Thymus (tissue), 14 donors: ENCODE data around the gene ENPP5. TPM values are rescaled to one million over a fixed set of nuclear protein-coding genes. Genes with fewer than 3 reads are reported as not detected.
A peak's percentile ranks its signal among the peaks of the same experiment; 100 is the strongest.

ENCODE experiments used
- DNase-seq, 9 donors: peaks; one replicate each; pipeline ENCODE4 v3.0.0-alpha.2; 2013; ENCODE audit warnings: low spot score in 9 of 9, low read depth in 6 of 9, missing footprints in 1 of 9
- H3K27ac ChIP-seq, 2 donors: one replicate each; pipeline ENCODE4 v1.5.1; 2013; ENCODE audit warnings: control low read depth in 1 of 2, low read depth in 1 of 2, low read length in 1 of 2, mild to moderate bottlenecking in 1 of 2, moderate library complexity in 1 of 2
- H3K27me3 ChIP-seq, 2 donors: one replicate each; pipeline ENCODE4 v1.5.1; 2013; ENCODE audit warnings: low read length in 1 of 2; ENCODE audit not compliant: control insufficient read depth in 2 of 2, insufficient read depth in 1 of 2
- H3K36me3 ChIP-seq, 2 donors: one replicate each; pipeline ENCODE4 v1.5.1; 2013; ENCODE audit warnings: low read length in 1 of 2, mild to moderate bottlenecking in 1 of 2, moderate library complexity in 1 of 2; ENCODE audit not compliant: control insufficient read depth in 2 of 2, insufficient read depth in 2 of 2
- H3K4me1 ChIP-seq, 2 donors: one replicate each; pipeline ENCODE4 v1.5.1; 2013; ENCODE audit warnings: low read length in 2 of 2; ENCODE audit not compliant: control insufficient read depth in 2 of 2, insufficient read depth in 2 of 2
- H3K4me3 ChIP-seq, 2 donors: one replicate each; pipeline ENCODE4 v1.5.1; 2013; ENCODE audit warnings: low read length in 2 of 2, control low read depth in 1 of 2, mild to moderate bottlenecking in 1 of 2
- H3K9me3 ChIP-seq, 2 donors: one replicate each; pipeline ENCODE4 v1.5.1; 2013; ENCODE audit warnings: low read length in 1 of 2, mild to moderate bottlenecking in 1 of 2; ENCODE audit not compliant: control insufficient read depth in 2 of 2, insufficient read depth in 1 of 2
- WGBS: extraction: QIAGEN DNeasy Blood & Tissue Kit; methylation state at CpG from one replicate; pipeline ENCODE4 v1.1.7; 2013; 5-methylcytosine and 5-hydroxymethylcytosine counted together
- long read RNA-seq, 10 donors: transcript quantifications; one replicate each; lab custom pipeline, GENCODE V29; 2026
- polyA plus RNA-seq: library from polyadenylated mRNA; stranded (reverse); fragments of 200-250 nt; gene quantifications from one replicate; pipeline ENCODE4 v1.2.3, GENCODE V29; 2013
- total RNA-seq: library from RNA; stranded (reverse); fragments of 120-200 nt; gene quantifications from one replicate; pipeline ENCODE4 v1.2.4, GENCODE V29; 2013
- donor health status: healthy.

The ENPP5 gene
- total RNA-seq (4.9 TPM), polyA plus RNA-seq (21.2 TPM)
- long read RNA-seq, donor 1 = 0 reads
- long read RNA-seq, donor 2 = 0 reads
- long read RNA-seq, donor 3, partial matches to known transcripts = 0 of 2 reads
- long read RNA-seq, donor 3, other reads (novel, unspliced or antisense) = 0 of 2 reads
- long read RNA-seq, donor 4, partial matches to known transcripts = 0 of 1 reads
- long read RNA-seq, donor 4, other reads (novel, unspliced or antisense) = 0 of 1 reads
- long read RNA-seq, donor 5, partial matches to known transcripts = 0 of 1 reads
- long read RNA-seq, donor 5, other reads (novel, unspliced or antisense) = 0 of 1 reads
- long read RNA-seq, donor 6, partial matches to known transcripts = 0 of 3 reads
- long read RNA-seq, donor 6, other reads (novel, unspliced or antisense) = 0 of 3 reads
- long read RNA-seq, donor 7 = 0 reads
- long read RNA-seq, donor 8 = 0 reads
- long read RNA-seq, donor 9 = 0 reads
- long read RNA-seq, donor 10, partial matches to known transcripts = 0 of 1 reads
- long read RNA-seq, donor 10, other reads (novel, unspliced or antisense) = 0 of 1 reads

DNA sequence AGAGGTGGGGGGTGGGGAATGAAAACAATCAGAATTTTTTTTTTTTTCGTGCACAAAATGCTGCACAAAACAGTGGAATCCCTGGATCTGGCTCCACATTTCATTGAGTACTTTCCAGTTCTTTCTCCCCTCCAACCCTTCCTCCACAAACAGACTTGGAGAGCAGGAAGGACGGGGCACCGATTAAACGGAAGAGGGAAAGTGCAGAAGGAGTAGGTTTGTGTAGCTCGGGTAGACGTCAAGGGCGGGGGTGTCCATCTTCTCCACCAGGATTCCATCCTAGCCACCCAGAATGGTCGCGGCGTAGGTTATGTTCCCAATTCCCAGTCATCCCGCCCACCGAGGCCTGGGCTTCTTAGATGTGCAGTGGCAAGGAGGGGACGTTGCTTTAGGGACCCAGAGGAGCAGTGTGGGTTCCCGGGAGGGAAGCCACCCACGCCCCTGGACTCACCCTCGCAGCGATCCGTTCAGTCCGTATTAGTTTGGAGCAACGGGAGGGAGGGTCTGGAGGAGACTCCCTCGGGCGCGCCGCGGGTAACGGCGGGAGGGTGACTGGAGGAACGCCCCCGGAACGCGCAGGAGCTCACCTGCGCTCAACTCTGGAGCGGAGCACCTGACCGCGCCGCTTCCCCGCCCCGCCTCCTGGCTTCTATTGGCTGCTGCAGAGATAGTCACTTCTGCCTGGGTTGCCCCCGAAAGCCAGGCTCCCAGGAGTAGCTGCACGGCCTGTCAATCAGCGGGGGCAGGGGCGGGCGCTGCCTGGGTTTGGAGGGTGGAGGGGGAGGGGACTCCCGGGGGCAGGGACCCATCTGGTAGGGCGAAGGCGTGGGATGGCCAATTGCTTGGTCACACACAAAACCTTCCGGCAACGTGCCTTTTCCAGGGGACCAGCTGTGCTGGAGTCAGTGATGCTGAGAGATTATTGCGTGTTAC, at the start of gene ENPP5:
TSS of gene ENPP5 (minus strand) at position 624 of the 933 bp plus-strand sequence. CDS start 2,718 bp downstream, outside the sequence.
- no peaks in the 10 kb centered on the region for H3K9me3 ChIP-seq
- DNase-seq = peak; percentile 54 to 90 (median 78)

GRCh38 chr6:46219661-46220060, 48.9 kb upstream of the ENPP5 start:
- Histone ChIP-seq H3K9me3 (no peaks in the 10 kb centered on the region), H3K27ac (no peak overlapping the region), H3K4me3 (no peak overlapping the region), H3K27me3 (no peaks in the 10 kb centered on the region), H3K36me3 (no peaks in the 10 kb centered on the region), H3K4me1 (peaks cover 0 to 5% of the 10 kb centered on the region in 2 donors)
- DNase-seq = no peak

More for the DNA sequence above, at the start of gene ENPP5:
- Histone ChIP-seq H3K27me3 (peaks cover 0 to 3% of the 10 kb centered on the region in 2 donors), H3K27ac (no peak within 1 kb of the TSS), H3K4me1 (peaks cover 14 to 20% of the 10 kb centered on the region in 2 donors), H3K36me3 (no peaks in the 10 kb centered on the region), H3K4me3 (peak within 1 kb of the TSS; percentile 46 to 58)
- 2% methylated on average over 49 of the region's 49 CpGs for WGBS

- Histone ChIP-seq H3K27ac (peak overlapping the region; percentile 12 to 67), H3K9me3 (no peaks in the 10 kb centered on the region), H3K27me3 (no peaks in the 10 kb centered on the region), H3K4me1 (peaks cover 0 to 5% of the 10 kb centered on the region in 2 donors), H3K4me3 (no peak overlapping the region), H3K36me3 (no peaks in the 10 kb centered on the region)
- 99% methylated on average over 2 of the region's 2 CpGs for WGBS
- DNase-seq = no peak
Observed at GRCh38 chr6:46218457-46218856, 47.7 kb upstream of the ENPP5 start.

DNA sequence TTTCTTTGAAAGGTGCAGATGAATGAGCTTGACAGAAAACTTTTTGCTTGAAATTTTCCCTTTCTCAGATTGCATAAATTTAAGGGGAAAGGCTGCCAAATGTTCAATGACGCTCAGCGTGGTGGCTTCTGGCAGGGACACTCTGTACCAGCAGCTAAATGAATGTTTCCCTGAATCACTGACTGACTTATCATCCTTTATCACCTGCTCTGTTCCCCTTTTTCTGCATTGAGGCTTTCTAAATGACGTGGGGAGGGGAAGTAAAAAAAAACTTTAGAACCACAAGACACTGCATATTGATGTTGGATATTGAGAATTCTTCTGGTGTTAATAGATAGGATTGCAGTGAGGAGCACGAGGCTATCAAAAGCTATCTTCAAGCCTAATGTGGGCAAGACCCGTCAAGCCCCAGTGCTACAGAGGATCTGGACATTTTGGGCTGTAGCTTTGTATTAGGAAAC, 46.9 kb upstream of the ENPP5 start:
- Histone ChIP-seq H3K4me3 (no peak overlapping the region), H3K27me3 (no peaks in the 10 kb centered on the region), H3K9me3 (no peaks in the 10 kb centered on the region), H3K27ac (no peak overlapping the region), H3K4me1 (peaks cover 0 to 5% of the 10 kb centered on the region in 2 donors), H3K36me3 (no peaks in the 10 kb centered on the region)
- DNase-seq = peak in 2 of 9 donors; percentile 8 to 38
- 27% methylated on average over 5 of the region's 5 CpGs for WGBS

- 96% methylated on average over 2 of the region's 2 CpGs for WGBS
- H3K4me3 ChIP-seq = no peak overlapping the region
- H3K4me1 ChIP-seq = peaks cover 0 to 5% of the 10 kb centered on the region in 2 donors
- no peaks in the 10 kb centered on the region for H3K9me3 ChIP-seq
- no peaks in the 10 kb centered on the region for H3K36me3 ChIP-seq
- H3K27me3 ChIP-seq = no peaks in the 10 kb centered on the region
- H3K27ac ChIP-seq = peak overlapping the region; percentile 48 to 64
- DNase-seq = no peak
Observed at GRCh38 chr6:46216879-46217278, 46.1 kb upstream of the ENPP5 start.

- H3K27me3 ChIP-seq = no peaks in the 10 kb centered on the region
- H3K27ac ChIP-seq = no peak overlapping the region
- peaks cover 0 to 5% of the 10 kb centered on the region in 2 donors for H3K4me1 ChIP-seq
- H3K9me3 ChIP-seq = no peaks in the 10 kb centered on the region
- H3K36me3 ChIP-seq = no peaks in the 10 kb centered on the region
- DNase-seq = no peak
- 95% methylated on average over 4 of the region's 4 CpGs for WGBS
- H3K4me3 ChIP-seq = no peak overlapping the region
Observed at GRCh38 chr6:46215777-46216176, 45.0 kb upstream of the ENPP5 start.

DNA sequence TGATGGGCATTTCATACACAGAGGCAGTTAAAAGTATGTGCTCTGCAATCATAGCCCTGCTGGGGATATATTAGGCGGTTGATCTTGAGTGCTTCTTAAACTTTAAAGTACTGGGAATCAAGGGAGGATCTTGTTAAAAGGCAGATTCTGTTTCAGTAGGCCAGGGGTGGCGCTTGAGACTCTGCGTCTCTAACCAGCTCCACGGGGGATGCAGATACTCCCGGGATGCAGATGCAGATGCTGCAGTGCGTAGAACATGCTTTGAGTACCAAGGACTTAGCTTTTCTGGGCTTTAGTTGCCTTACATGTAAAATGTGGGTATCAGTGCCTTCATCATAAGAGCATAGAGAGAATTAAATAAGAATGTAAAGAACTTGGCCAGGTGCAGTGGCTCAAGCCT, 44.4 kb upstream of the ENPP5 start:
- Histone ChIP-seq H3K27me3 (no peaks in the 10 kb centered on the region), H3K36me3 (no peaks in the 10 kb centered on the region), H3K4me1 (peaks cover 0 to 5% of the 10 kb centered on the region in 2 donors), H3K27ac (no peak overlapping the region), H3K4me3 (no peak overlapping the region), H3K9me3 (no peaks in the 10 kb centered on the region)
- WGBS = 92% methylated on average over 6 of the region's 6 CpGs
- no peak for DNase-seq

DNA sequence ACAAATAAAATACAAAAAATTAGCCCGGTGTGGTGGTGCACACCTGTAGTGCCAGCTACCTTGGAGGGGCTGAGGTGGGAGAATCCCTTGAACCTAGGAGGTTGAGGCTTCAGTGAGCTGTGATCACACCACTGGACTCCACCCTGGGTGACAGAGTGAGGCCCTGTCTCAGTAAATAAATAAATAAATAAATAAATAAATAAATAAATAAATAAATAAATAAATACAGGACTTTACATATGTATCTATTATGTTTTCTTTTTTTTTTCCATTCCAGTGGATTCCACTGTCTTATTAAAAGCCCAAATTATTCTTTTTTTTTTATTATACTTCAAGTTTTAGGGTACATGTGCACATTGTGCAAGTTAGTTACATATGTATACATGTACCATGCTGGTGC, 41.1 kb upstream of the ENPP5 start:
- Histone ChIP-seq H3K4me1 (peaks cover 0 to 2% of the 10 kb centered on the region in 2 donors), H3K27ac (no peak overlapping the region), H3K36me3 (no peaks in the 10 kb centered on the region), H3K4me3 (no peak overlapping the region), H3K27me3 (no peaks in the 10 kb centered on the region), H3K9me3 (no peaks in the 10 kb centered on the region)
- no peak for DNase-seq
- WGBS = 95% methylated on average over 1 of the region's 1 CpG
